Suprapubic skin (tissue), 3 donors: ENCODE measurements around the gene C11orf21.

Experiments used
- POLR2A ChIP-seq, 2 donors: fragments of 450-650 bp; IDR thresholded peaks; one replicate each; pipeline ENCODE4 v1.6.1; 2017; ENCODE audit warnings: antibody characterized with exemption in 2 of 2, mild to moderate bottlenecking in 2 of 2, moderate library complexity in 2 of 2
- TF ChIP-seq, protein P1 (sequence below), 2 donors: fragments of 200-600 bp in 1 of 2; fragments of 450-650 bp in 1 of 2; sonication (generic) in 1 of 2; IDR thresholded peaks; one replicate each; pipeline ENCODE4 v1.5.1; 2016 to 2019; ENCODE audit warnings: antibody characterized with exemption in 2 of 2, mild to moderate bottlenecking in 1 of 2, moderate library complexity in 1 of 2

GRCh38 chr11:2266586-2267305 lies 35.0 kb downstream of the C11orf21 start:
- TF ChIP-seq, protein P1, sequence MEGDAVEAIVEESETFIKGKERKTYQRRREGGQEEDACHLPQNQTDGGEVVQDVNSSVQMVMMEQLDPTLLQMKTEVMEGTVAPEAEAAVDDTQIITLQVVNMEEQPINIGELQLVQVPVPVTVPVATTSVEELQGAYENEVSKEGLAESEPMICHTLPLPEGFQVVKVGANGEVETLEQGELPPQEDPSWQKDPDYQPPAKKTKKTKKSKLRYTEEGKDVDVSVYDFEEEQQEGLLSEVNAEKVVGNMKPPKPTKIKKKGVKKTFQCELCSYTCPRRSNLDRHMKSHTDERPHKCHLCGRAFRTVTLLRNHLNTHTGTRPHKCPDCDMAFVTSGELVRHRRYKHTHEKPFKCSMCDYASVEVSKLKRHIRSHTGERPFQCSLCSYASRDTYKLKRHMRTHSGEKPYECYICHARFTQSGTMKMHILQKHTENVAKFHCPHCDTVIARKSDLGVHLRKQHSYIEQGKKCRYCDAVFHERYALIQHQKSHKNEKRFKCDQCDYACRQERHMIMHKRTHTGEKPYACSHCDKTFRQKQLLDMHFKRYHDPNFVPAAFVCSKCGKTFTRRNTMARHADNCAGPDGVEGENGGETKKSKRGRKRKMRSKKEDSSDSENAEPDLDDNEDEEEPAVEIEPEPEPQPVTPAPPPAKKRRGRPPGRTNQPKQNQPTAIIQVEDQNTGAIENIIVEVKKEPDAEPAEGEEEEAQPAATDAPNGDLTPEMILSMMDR (IDR thresholded peaks at IDR 0.05): no peak
- no peak for TF ChIP-seq POLR2A (IDR thresholded peaks at IDR 0.05)
